Eye (tissue), 1 donor: ENCODE data around the gene CBX6.
"Not testable (repeated sequence)": the region's sequence is repeated elsewhere in the genome, so short reads cannot be mapped to it uniquely, and the experiment has no call there.

ENCODE experiments used
- DNase-seq: peaks from one replicate; pipeline ENCODE4 v3.0.0-alpha.2; 2015

Gene CBX6

GRCh38 chr22:38872172-38872830, at the start of gene CBX6:
Gene CBX6 (minus strand): TSS chr22:38872216. CDS start chr22:38872190, 26 bp downstream.
- DNase-seq, result peak; percentile 99

DNA sequence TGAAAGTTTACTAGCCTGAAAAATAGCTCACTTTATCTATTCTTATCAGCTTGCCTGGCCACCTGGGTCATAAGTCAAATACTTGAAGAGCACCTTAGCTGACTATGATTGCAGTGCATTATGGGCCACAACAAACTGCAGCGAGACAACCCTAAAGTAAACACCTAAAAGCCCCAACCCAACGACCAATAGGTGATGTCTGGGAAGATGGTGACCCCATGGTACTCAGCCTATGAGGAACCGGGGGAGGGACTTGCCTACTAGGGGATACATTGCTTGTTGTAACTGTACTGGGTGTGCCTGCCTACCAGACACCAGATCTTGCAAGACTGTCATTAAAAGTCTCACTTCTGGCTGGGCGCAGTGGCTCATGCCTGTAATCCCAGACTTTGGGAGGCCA, 49.8 kb upstream of the CBX6 start:
- no peak for DNase-seq

DNA sequence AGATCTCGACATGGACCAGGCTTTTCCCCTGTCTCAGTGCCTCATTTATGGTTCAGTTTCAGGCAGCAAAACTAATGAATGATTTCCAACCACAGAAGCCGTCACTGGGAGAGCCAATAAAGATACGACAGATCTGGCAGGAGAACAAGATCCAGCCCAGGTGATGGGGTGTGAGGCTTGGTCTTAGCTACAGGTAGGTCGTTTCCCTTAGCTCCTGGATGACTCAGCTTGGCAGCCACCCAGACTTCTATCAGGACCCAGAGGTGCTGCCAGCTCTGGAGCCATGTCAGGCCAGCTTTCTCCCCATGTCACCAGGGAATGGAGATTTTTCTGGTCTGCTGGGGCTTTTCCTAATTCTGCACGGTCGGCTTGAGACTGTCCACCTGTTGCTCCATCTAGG, 49.1 kb upstream of the CBX6 start:
- no peak for DNase-seq

GRCh38 chr22:38919631-38920190, 47.7 kb upstream of the CBX6 start:
- DNase-seq, result peak; percentile 83

DNA sequence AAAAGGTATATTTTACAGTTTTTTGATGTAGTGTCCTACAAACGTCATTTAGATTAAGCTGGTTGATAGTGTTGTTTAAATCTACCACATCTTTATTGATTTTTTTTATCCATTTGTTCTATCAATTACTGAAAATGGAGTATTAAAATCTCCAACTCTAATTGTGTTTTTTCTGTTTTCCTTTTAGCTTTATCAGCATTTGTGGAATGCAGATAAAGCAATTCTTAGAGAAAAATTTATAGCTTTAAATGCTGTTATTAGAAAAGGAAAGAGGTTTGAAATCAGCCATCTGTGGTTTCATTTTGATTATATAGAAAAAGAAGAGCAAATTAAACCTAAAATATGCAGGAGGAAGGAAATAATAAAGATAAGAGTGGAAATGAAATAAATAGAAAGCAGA, 39.4 kb upstream of the CBX6 start:
- no peak for DNase-seq

GRCh38 chr22:38907767-38908166, 35.8 kb upstream of the CBX6 start:
- DNase-seq, result no peak

DNA sequence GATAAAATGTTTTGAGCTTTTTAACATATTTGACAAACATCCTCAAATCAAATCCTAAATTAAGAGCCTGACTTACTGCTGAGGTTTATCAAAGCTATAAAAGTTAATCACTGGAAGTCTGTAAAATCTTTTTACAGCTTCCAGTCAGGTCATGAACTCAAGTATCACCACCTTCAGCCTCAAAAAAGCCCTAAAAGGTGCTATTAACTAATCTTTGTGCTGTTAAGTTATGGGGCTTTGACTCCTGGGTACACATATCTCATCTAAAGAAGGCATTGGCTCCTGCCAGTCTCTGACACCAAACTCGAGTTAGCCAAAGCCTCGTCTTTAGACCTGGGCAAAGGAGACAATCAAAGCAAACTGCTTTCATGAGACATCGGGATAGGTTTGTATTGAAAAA, 34.0 kb upstream of the CBX6 start:
- no peak for DNase-seq

GRCh38 chr22:38904052-38904617, 32.1 kb upstream of the CBX6 start:
- DNase-seq, result not testable (repeated sequence)

DNA sequence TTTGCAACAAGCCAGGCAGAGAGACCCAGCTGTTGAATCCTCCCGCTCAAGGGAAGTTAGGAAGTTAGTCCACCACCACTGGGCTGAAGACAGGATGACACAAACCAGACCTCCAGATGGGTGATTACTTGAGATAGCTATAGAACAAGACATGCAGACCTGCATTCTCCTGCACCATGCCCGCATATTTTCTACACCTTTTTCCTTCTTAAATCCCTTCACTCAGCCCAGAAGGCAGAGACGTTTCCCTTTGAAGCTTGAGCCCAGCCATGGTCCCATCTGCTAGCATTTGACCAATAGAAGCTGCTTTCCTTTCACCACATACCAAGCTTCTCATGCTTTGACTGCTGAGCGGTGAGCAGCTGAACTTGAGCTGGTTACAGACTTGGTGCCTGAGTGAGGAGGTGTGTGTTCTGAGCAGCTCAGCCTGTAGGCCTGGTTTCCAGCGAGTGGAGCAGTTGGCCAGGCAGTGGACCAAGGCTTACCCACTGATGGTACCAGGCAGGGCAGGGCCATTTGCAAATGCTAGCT, 29.2 kb upstream of the CBX6 start:
- no peak for DNase-seq

DNA sequence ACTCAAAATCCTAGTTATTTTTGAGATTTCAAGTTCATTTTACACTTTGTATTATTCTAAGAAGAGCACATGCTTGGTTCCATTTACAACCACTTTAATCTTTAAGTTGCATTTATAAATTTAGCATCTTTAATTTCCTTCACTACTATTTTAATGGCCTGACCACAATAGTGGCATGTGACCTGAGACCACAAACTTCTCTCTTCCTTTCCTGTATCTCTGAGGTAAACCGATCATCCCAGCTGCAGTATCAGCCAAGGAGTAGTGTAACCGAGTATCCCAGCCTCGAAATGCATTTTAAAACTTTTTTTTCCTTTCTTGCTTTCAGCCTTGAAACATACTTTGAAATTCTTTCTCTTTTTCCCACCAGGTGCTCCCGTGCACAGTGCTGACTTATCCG, 28.7 kb upstream of the CBX6 start:
- no peak for DNase-seq

GRCh38 chr22:38891256-38891655, 19.2 kb upstream of the CBX6 start:
- DNase-seq, result no peak

- DNase-seq, result no peak
Measured at GRCh38 chr22:38890377-38890776, 18.4 kb upstream of the CBX6 start.

DNA sequence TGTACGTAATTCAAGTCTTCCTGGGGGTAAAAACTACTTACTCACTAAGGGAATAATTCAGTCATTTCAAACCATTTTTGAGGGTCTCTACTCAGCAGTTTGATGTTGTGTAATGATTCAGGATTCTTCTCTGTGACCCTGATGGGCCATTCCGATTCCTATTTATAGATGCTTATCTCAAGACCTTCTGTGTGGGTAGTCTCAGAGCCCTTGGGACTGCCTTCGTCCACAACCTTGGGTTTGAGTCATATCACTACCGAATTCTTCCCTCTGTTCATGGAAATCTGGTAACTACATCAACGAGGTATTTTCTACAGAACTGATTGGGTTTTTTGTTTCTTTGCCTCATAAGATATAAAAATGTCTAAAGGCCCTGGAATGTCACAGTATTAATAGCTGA, 14.3 kb upstream of the CBX6 start:
- DNase-seq, result no peak

GRCh38 chr22:38882972-38883622, 11.1 kb upstream of the CBX6 start:
- peak; percentile 6 for DNase-seq

DNA sequence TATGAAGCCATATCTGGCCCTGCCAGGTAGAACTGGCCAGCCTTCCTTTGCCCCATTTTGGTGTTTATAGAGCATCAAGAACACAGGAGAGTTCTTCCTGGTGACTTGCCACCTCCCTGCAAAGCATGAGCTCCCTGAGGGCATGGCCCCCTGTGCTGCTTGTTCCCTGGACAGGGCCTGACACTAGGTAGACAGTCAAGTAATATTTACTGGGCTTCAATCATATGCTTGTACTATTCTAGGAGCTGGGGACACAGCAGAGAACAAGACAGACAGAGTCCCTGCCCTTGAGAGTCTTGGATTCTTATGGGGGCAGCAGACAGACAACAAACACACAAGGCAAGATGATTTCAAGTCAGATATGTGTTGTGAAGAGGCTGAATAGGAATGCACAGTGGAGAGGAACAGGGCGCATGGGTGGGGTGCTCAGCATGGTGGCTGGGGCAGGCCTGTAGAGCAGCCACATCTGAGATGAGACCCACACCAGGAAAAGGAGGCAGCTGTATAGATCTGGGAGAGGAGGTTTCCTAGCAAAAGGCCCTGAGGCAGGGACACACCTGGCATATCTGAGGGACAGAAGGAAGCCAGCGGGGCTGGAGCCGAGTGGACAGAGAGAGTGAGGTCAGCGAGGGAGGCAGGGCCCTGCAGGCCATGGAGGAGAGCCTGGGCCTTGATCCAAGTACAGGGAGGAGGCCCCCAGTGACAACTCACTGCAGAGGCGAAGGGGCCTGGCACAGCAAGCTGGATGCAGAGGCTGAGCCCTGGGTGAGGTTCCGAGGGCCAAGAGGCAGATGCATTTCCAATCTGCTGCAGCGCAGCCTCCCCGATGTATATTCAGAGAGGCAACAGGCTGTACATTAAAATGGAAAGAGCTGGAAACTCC, 10.2 kb upstream of the CBX6 start:
- no peak for DNase-seq

- DNase-seq, result peak; percentile 35
Measured at GRCh38 chr22:38881464-38881871, 9.5 kb upstream of the CBX6 start.

- DNase-seq, result no peak
Measured at GRCh38 chr22:38879961-38880360, 7.9 kb upstream of the CBX6 start.

- no peak for DNase-seq
Measured at GRCh38 chr22:38879108-38879729, 7.2 kb upstream of the CBX6 start.

DNA sequence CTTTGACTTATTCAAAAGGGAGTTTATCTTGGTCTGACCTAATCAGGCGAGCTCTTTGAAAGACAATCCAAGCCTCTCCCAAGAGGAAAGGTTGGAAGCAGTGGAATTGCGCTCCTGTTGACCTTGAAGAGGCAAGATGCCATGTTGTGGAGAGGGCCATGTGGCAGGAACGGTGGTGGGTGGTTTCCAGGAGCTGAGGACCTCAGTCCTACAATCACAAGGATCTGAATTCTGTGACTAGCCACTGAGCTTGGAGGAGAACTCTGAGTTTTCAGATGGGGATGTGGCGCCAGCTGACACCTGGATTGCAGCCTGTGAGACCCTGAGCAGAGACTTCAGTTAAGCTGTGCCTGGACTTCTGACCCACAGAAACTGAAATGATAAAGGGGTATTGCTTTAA, 6.0 kb upstream of the CBX6 start:
- DNase-seq, result no peak

DNA sequence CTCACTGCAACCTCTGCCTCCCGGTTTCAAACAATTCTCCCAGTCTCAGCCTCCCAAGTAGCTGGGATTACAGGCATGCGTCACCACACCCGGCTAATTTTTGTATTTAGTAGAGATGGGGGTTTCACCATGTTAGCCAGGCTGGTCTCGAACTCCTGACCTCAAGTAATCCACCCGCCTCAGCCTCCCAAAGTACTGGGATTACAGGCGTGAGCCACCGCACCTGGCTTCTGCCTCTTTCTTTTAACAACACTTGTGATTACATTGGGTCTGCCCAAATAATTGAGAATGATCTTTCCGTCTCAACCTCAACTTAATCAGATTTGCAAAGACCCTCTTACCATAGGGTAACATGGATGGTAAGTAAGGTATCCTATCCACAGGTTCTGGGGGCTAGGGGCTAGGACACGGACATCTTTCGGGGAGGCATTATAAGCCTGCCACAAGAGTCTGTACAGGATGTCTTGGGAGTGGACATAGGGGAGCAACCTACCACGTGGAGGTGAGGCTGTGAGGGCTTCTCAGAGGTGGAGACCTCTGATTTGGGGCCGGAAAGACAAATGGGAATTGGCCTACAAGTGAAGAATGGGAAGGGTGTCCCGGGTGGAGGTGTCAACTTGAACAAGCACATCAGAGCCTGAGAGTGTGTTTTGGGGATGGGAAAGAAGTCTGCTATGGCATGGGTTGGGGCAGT, 2.7 kb upstream of the CBX6 start:
- DNase-seq, result no peak
